Loucy (cell line): ENCODE measurements around the gene ABCA1.

Experiments
- H2AFZ ChIP-seq: fragments of 200-600 bp; sonication (generic); 2 replicates; pipeline ENCODE4 v1.6.0; 2016; ENCODE audit warnings: antibody characterized with exemption, mild to moderate bottlenecking, low read length, moderate library complexity
- H3F3A ChIP-seq: fragments of 200-600 bp; 2 replicates; pipeline ENCODE4 v1.6.0; 2016; ENCODE audit warnings: antibody characterized with exemption, low read depth, mild to moderate bottlenecking
- H3K27me3 ChIP-seq: fragments of 200-600 bp; sonication (generic); 2 replicates; pipeline ENCODE4 v1.6.1; 2014; ENCODE audit warnings: low read length, mild to moderate bottlenecking; ENCODE audit not compliant: insufficient read depth, poor library complexity, severe bottlenecking
- H3K36me3 ChIP-seq: fragments of 200-600 bp; sonication (generic); 2 replicates; pipeline ENCODE4 v1.6.1; 2016; ENCODE audit warnings: low read length; ENCODE audit not compliant: insufficient read depth
- H3K4me1 ChIP-seq: fragments of 200-600 bp; sonication (generic); 2 replicates; pipeline ENCODE4 v1.5.1; 2014; ENCODE audit warnings: low read length, mild to moderate bottlenecking; ENCODE audit not compliant: insufficient read depth, poor library complexity, severe bottlenecking
- H3K4me2 ChIP-seq: fragments of 200-600 bp; sonication (generic); 2 replicates; pipeline ENCODE4 v1.6.0; 2014; ENCODE audit warnings: antibody characterized with exemption, low read length, low read depth, mild to moderate bottlenecking; ENCODE audit not compliant: poor library complexity, severe bottlenecking
- H3K4me3 ChIP-seq: fragments of 200-600 bp; sonication (generic); 2 replicates; pipeline ENCODE4 v1.5.1; 2014; ENCODE audit warnings: low read length, mild to moderate bottlenecking, mixed read lengths; ENCODE audit not compliant: poor library complexity, severe bottlenecking
- H3K79me2 ChIP-seq: fragments of 200-600 bp; sonication (generic); 2 replicates; pipeline ENCODE4 v1.6.1; 2014; ENCODE audit warnings: low read length; ENCODE audit not compliant: insufficient read depth
- H3K9ac ChIP-seq: fragments of 200-600 bp; sonication (generic); 2 replicates; pipeline ENCODE4 v1.6.0; 2014; ENCODE audit warnings: mild to moderate bottlenecking, low read depth, low read length, moderate library complexity; ENCODE audit not compliant: poor library complexity, severe bottlenecking
- H3K9me2 ChIP-seq: fragments of 200-600 bp; sonication (generic); replicated peaks from 2 replicates; pipeline ENCODE4 v1.6.1; 2016; ENCODE audit warnings: low read depth, low read length, mixed read lengths
- H3K9me3 ChIP-seq: fragments of 200-600 bp; sonication (generic); 2 replicates; pipeline ENCODE4 v1.6.1; 2014; ENCODE audit warnings: mild to moderate bottlenecking, antibody characterized with exemption, low read length, low read depth; ENCODE audit not compliant: insufficient read depth
- H4K20me1 ChIP-seq: fragments of 200-600 bp; sonication (generic); 2 replicates; pipeline ENCODE4 v1.6.0; 2014; ENCODE audit warnings: antibody characterized with exemption, low read length, mild to moderate bottlenecking; ENCODE audit not compliant: insufficient read depth, poor library complexity, severe bottlenecking
- CTCF ChIP-seq: fragments of 200-600 bp; sonication (generic); conservative IDR thresholded peaks from 2 replicates; pipeline ENCODE4 v1.5.1; 2014; ENCODE audit warnings: mild to moderate bottlenecking, antibody characterized with exemption, low read length
- EZH2phosphoT487 ChIP-seq: fragments of 200-600 bp; IDR thresholded peaks from 2 replicates; pipeline ENCODE4 v1.6.1; 2018; ENCODE audit warnings: antibody characterized with exemption, mild to moderate bottlenecking, moderate library complexity, borderline replicate concordance

ABCA1 gene

GRCh38 chr9:104810421-104811339 is 117.3 kb downstream of the ABCA1 start:
- no peaks in the 10 kb centered on the region for H3K36me3 ChIP-seq
- H3K4me2 ChIP-seq: no peak overlapping the region
- H3F3A ChIP-seq: no peaks in the 10 kb centered on the region
- no peak overlapping the region for H3K4me3 ChIP-seq
- no peaks in the 10 kb centered on the region for H3K4me1 ChIP-seq
- no peaks in the 10 kb centered on the region for H4K20me1 ChIP-seq
- no peak overlapping the region for H2AFZ ChIP-seq
- H3K9ac ChIP-seq: no peak overlapping the region
- H3K9me3 ChIP-seq: no peaks in the 10 kb centered on the region
- no peaks in the 10 kb centered on the region for H3K27me3 ChIP-seq
- no peaks in the 10 kb centered on the region for H3K79me2 ChIP-seq
- TF ChIP-seq EZH2phosphoT487: no peak
- TF ChIP-seq CTCF: no peak
- H3K9me2 ChIP-seq: no peaks in the 10 kb centered on the region

- Histone ChIP-seq H3K4me1 (no peaks in the 10 kb centered on the region), H3K9me2 (no peaks in the 10 kb centered on the region), H3K27me3 (no peaks in the 10 kb centered on the region), H3K79me2 (no peaks in the 10 kb centered on the region), H3K36me3 (no peaks in the 10 kb centered on the region), H3F3A (no peaks in the 10 kb centered on the region), H3K4me3 (no peak overlapping the region), H3K9me3 (no peaks in the 10 kb centered on the region), H4K20me1 (no peaks in the 10 kb centered on the region), H3K9ac (no peak overlapping the region), H2AFZ (no peak overlapping the region), H3K4me2 (no peak overlapping the region)
- TF ChIP-seq CTCF (peak; percentile 45), EZH2phosphoT487 (no peak)
These were observed 119.8 kb downstream of the ABCA1 start for GRCh38 chr9:104808035-104808614.

DNA sequence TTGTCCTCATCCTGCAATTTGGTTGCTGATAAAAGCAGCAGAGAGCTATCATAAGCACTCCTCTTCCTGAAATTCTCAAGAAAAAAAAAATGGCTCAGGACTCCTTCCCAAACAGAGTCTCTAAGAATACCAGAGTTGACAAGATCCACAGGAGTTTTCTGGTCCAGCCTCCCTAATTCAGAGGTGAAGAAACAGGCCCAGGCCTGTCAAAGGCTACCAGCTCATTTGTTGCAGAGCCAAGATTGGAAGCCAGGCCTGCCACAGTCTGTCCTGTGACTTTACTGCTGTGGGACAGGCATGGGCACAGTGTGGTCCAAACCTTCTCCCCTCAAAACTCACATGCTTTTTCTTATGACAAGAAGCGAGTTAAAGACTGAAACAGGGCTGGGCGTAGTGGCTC is 122.5 kb downstream of the ABCA1 start:
- Histone ChIP-seq H3K9me3 (no peaks in the 10 kb centered on the region), H3K27me3 (no peaks in the 10 kb centered on the region), H3K4me3 (no peak overlapping the region), H3F3A (no peaks in the 10 kb centered on the region), H3K36me3 (no peaks in the 10 kb centered on the region), H3K4me2 (no peak overlapping the region), H3K9ac (no peak overlapping the region), H4K20me1 (no peaks in the 10 kb centered on the region), H3K79me2 (no peaks in the 10 kb centered on the region), H3K4me1 (no peaks in the 10 kb centered on the region), H2AFZ (no peak overlapping the region), H3K9me2 (no peaks in the 10 kb centered on the region)
- no peak for TF ChIP-seq CTCF
- no peak for TF ChIP-seq EZH2phosphoT487
